HCT116 (cell line): Measurements from ENCODE around the gene DOCK9. TPM values are rescaled to one million over a fixed set of nuclear protein-coding genes. Genes with fewer than 3 reads are reported as not detected.

Experiments used
- ATAC-seq: fragments of 200-7000 bp; cut with Tn5 transposase; 2 replicates; pipeline ENCODE4 v1.9.1; 2020; ENCODE audit warnings: mild to moderate bottlenecking, moderate library complexity
- BruUV-seq: library from RNA; stranded (reverse); fragments of 400-500 nt; replicated peaks from 2 replicates; lab custom pipeline; 2021; lab: Mats Ljungman, UMichigan
- CTCF ChIA-PET: fragments of 300-600 bp; sonication (Branson Sonifier 250); formaldehyde crosslinking; loops from one replicate; lab custom pipeline; 2021; ENCODE audit warnings: antibody characterized with exemption; lab: Charles Lee
- POLR2A ChIA-PET: fragments of 300-600, 350-600 bp; sonication (Branson Sonifier 250); formaldehyde crosslinking; loops from one replicate; lab custom pipeline; 2021; ENCODE audit warnings: antibody characterized with exemption; lab: Charles Lee
- RAD21 ChIA-PET, 2 experiments: fragments of 300-600 bp; sonication (Branson Sonifier 250); formaldehyde crosslinking; loops; one replicate each; lab custom pipeline; 2023; ENCODE audit warnings: low total read pairs in 2 of 2; ENCODE audit not compliant: uncharacterized antibody in 2 of 2, unreplicated experiment in 2 of 2, low non-redundant PET in 1 of 2; lab: Charles Lee
- DNase-seq: peaks from one replicate; pipeline ENCODE4 v3.0.0-alpha.2; 2010; ENCODE audit warnings: low read depth, low spot score
- H2AFZ ChIP-seq: fragments of 200-600 bp; shearing (Covaris generic), sonication (generic); 2 replicates; pipeline ENCODE4 v1.6.1; 2017; ENCODE audit warnings: low read depth, mixed run types, mixed read lengths, antibody characterized with exemption, low read length; ENCODE audit not compliant: poor library complexity, severe bottlenecking
- H3K27ac ChIP-seq: 2 replicates; pipeline ENCODE4 v1.5.1; 2012; ENCODE audit warnings: low read depth, low read length
- H3K27me3 ChIP-seq: fragments of 200-600 bp; sonication (generic); 2 replicates; pipeline ENCODE4 v1.6.1; 2016; ENCODE audit warnings: mixed run types, low read length, mixed read lengths; ENCODE audit not compliant: insufficient read depth
- H3K36me3 ChIP-seq, 2 experiments: fragments of 200-500 bp in 1 of 2; fragments of 200-600 bp in 1 of 2; sonication (Bioruptor generic) in 1 of 2; sonication (generic) in 1 of 2; 2 replicates each; pipeline versions ENCODE4 v1.5.1 to v1.6.1; 2014 to 2016; ENCODE audit warnings: low read length in 2 of 2, inconsistent platforms in 1 of 2, mixed read lengths in 1 of 2, mixed run types in 1 of 2; ENCODE audit not compliant: insufficient read depth in 2 of 2, control insufficient read depth in 1 of 2
- H3K4me1 ChIP-seq, 2 experiments: fragments of 200-600 bp in 1 of 2; sonication (generic) in 1 of 2; 2 replicates each; pipeline versions ENCODE4 v1.5.1 to v1.6.1; 2012 to 2017; ENCODE audit warnings: low read length in 2 of 2, inconsistent platforms in 1 of 2, mild to moderate bottlenecking in 1 of 2, mixed read lengths in 1 of 2, mixed run types in 1 of 2, moderate library complexity in 1 of 2; ENCODE audit not compliant: insufficient read depth in 2 of 2, control insufficient read depth in 1 of 2
- H3K4me2 ChIP-seq: fragments of 200-600 bp; sonication (generic); 2 replicates; pipeline ENCODE4 v1.6.1; 2017; ENCODE audit warnings: mixed run types, low read length, mixed read lengths
- H3K4me3 ChIP-seq, 2 experiments: fragments of 200-600 bp in 1 of 2; sonication (generic) in 1 of 2; replicated peaks in 1 of 2; 2 replicates each; pipeline ENCODE4 v1.5.1; 2011 to 2016; ENCODE audit warnings: low read length in 2 of 2, control low read depth in 1 of 2, low read depth in 1 of 2, mild to moderate bottlenecking in 1 of 2, mixed read lengths in 1 of 2, mixed run types in 1 of 2
- H3K79me2 ChIP-seq: fragments of 200-600 bp; sonication (generic); 2 replicates; pipeline ENCODE4 v1.6.1; 2017; ENCODE audit warnings: mild to moderate bottlenecking, mixed run types, low read length, moderate library complexity, mixed read lengths; ENCODE audit not compliant: insufficient read depth
- H3K9ac ChIP-seq: fragments of 200-600 bp; sonication (generic); 2 replicates; pipeline ENCODE4 v1.6.1; 2016; ENCODE audit warnings: low read length, mixed read lengths
- H3K9me2 ChIP-seq: fragments of 200-600 bp; sonication (generic), shearing (Covaris generic); 2 replicates; pipeline ENCODE4 v1.6.1; 2017; ENCODE audit warnings: mixed run types, mild to moderate bottlenecking, moderate library complexity; ENCODE audit not compliant: insufficient read depth
- H3K9me3 ChIP-seq, 2 experiments: fragments of 200-500 bp in 1 of 2; fragments of 200-600 bp in 1 of 2; sonication (Bioruptor generic) in 1 of 2; sonication (generic) in 1 of 2; 2 replicates each; pipeline ENCODE4 v1.6.1; 2014 to 2017; ENCODE audit warnings: low read length in 2 of 2, mixed read lengths in 2 of 2, inconsistent platforms in 1 of 2, low read depth in 1 of 2, mild to moderate bottlenecking in 1 of 2, mixed run types in 1 of 2, moderate library complexity in 1 of 2; ENCODE audit not compliant: control insufficient read depth in 1 of 2, insufficient read depth in 1 of 2
- H4K20me1 ChIP-seq: fragments of 200-600 bp; sonication (generic), shearing (Covaris generic); 2 replicates; pipeline ENCODE4 v1.6.1; 2017; ENCODE audit warnings: mixed run types, mild to moderate bottlenecking, moderate library complexity; ENCODE audit not compliant: insufficient read depth
- CBX3 ChIP-seq: IDR thresholded peaks from 2 replicates; pipeline ENCODE4 v1.6.1; 2012; ENCODE audit warnings: low read depth
- EGR1 ChIP-seq: IDR thresholded peaks from 2 replicates; pipeline ENCODE4 v1.6.1; 2012; ENCODE audit warnings: low read depth
- EZH2 ChIP-seq: fragments of 200-600 bp; sonication (generic); IDR thresholded peaks from 2 replicates; pipeline ENCODE4 v1.6.1; 2017; ENCODE audit warnings: antibody characterized with exemption, mixed run types
- EZH2phosphoT487 ChIP-seq: fragments of 200-600 bp; IDR thresholded peaks from 2 replicates; pipeline ENCODE4 v1.6.1; 2018; ENCODE audit warnings: antibody characterized with exemption, borderline replicate concordance
- FOSL1 ChIP-seq: IDR thresholded peaks from 2 replicates; pipeline ENCODE4 v1.6.1; 2012; ENCODE audit warnings: low read depth
- POLR2A ChIP-seq: IDR thresholded peaks from 2 replicates; pipeline ENCODE4 v1.7.0; 2011; ENCODE audit warnings: borderline replicate concordance; ENCODE audit not compliant: insufficient read depth, insufficient read length; ENCODE audit errors: extremely low read depth
- POLR2AphosphoS5 ChIP-seq: IDR thresholded peaks from 2 replicates; pipeline ENCODE4 v1.6.1; 2011; ENCODE audit warnings: mild to moderate bottlenecking, low read depth, low read length, moderate library complexity
- RAD21 ChIP-seq: IDR thresholded peaks from 2 replicates; pipeline ENCODE4 v1.6.1; 2012; ENCODE audit warnings: low read depth, mild to moderate bottlenecking
- SIN3A ChIP-seq: IDR thresholded peaks from 2 replicates; pipeline ENCODE4 v1.6.1; 2012; ENCODE audit warnings: low read depth
- ZFX ChIP-seq: fragments of 450-650 bp; IDR thresholded peaks from 2 replicates; pipeline ENCODE4 v1.6.1; 2017
- ZNF274 ChIP-seq: fragments of 200-500 bp; sonication (Bioruptor generic); IDR thresholded peaks from 2 replicates; pipeline ENCODE4 v1.6.1; 2014; ENCODE audit warnings: mild to moderate bottlenecking, low read depth, low read length, inconsistent platforms
- intact Hi-C: fragments of 100-400 bp; cut with micrococcal nuclease; formaldehyde crosslinking; loops from 2 replicates; pipeline ENCODE4 v1.10.0; 2022
- total RNA-seq: library from RNA; stranded (reverse); gene quantifications from one replicate; pipeline ENCODE4 v1.2.1, GENCODE V29; 2021; ENCODE audit not compliant: unreplicated experiment
- TF ChIP-seq, protein P1 (sequence below): IDR thresholded peaks from 2 replicates; pipeline ENCODE4 v1.6.1; 2012; ENCODE audit warnings: low read depth
- TF ChIP-seq, protein P2 (sequence below): IDR thresholded peaks from 2 replicates; pipeline ENCODE4 v1.6.1; 2011; ENCODE audit warnings: mild to moderate bottlenecking, low read length, moderate library complexity; ENCODE audit not compliant: insufficient replicate concordance; ENCODE audit errors: extremely low read depth
- TF ChIP-seq, protein P3 (sequence below), 3 experiments: fragments of 200-600 bp in 1 of 3; sonication (generic) in 1 of 3; IDR thresholded peaks in 2 of 3; conservative IDR thresholded peaks in 1 of 3; 2 replicates each; pipeline ENCODE4 v1.5.1; 2012 to 2017; ENCODE audit warnings: low read depth in 2 of 3, low read length in 2 of 3, antibody characterized with exemption in 1 of 3, borderline replicate concordance in 1 of 3, control low read depth in 1 of 3, mild to moderate bottlenecking in 1 of 3, mixed read lengths in 1 of 3, mixed run types in 1 of 3, moderate library complexity in 1 of 3; ENCODE audit not compliant: insufficient read depth in 1 of 3
- TF ChIP-seq, protein P4 (sequence below): IDR thresholded peaks from 2 replicates; pipeline ENCODE4 v1.6.1; 2012

The DOCK9 gene
- total RNA-seq, 1 experiment from 2014 or later, result 58.8 TPM

DNA sequence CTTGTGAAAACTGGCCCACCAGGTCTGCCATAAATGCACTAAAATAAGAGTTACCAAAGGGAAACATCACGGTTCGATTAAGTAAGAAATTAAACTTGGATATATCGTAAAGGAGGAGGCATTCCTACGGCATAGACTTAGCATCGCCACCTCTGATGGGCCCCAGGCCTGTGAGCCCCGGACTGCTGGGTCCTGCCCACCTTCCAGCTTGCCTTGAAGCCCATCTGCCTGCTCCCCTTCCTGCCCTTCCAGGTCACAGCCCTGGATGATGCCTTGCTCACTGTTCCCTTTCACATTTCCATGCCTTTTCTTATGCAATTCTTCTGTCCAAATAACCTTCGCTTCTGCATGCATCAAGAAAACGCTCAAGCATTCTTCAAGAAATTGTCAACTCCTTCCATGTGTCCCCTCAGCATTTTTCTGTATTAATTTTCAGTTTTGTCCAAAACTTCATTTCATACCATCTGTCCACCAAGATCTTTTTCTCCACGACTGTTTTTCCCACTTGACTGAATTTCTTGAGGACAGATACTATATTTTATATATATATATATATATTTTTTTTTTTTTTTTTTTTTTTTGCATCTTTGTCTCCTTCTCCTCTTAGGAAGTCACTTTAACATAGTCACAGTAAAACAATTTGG is 91.2 kb downstream of the DOCK9 start:
- ChIA-PET RAD21 (no interaction called here), CTCF (no interaction called here), POLR2A (no interaction called here)
- H3K27me3 ChIP-seq, result no peaks in the 10 kb centered on the region
- no peak overlapping the region for H3K9ac ChIP-seq
- no TSS peak for BruUV-seq
- H3K4me1 ChIP-seq, result peaks cover 6 to 16% of the 10 kb centered on the region in 2 experiments
- DNase-seq (no peak), ATAC-seq (no peak)
- no peaks in the 10 kb centered on the region for H3K79me2 ChIP-seq
- H3K9me2 ChIP-seq, result no peaks in the 10 kb centered on the region
- no peak overlapping the region for H3K27ac ChIP-seq
- no peaks in the 10 kb centered on the region for H3K9me3 ChIP-seq
- no peak overlapping the region for H3K4me2 ChIP-seq
- no peak overlapping the region for H3K4me3 ChIP-seq
- peaks cover 0 to 9% of the 10 kb centered on the region in 2 experiments; a peak in 1 of 4 replicates for H3K36me3 ChIP-seq
- TF ChIP-seq EGR1, result no peak
- TF ChIP-seq, protein P1, sequence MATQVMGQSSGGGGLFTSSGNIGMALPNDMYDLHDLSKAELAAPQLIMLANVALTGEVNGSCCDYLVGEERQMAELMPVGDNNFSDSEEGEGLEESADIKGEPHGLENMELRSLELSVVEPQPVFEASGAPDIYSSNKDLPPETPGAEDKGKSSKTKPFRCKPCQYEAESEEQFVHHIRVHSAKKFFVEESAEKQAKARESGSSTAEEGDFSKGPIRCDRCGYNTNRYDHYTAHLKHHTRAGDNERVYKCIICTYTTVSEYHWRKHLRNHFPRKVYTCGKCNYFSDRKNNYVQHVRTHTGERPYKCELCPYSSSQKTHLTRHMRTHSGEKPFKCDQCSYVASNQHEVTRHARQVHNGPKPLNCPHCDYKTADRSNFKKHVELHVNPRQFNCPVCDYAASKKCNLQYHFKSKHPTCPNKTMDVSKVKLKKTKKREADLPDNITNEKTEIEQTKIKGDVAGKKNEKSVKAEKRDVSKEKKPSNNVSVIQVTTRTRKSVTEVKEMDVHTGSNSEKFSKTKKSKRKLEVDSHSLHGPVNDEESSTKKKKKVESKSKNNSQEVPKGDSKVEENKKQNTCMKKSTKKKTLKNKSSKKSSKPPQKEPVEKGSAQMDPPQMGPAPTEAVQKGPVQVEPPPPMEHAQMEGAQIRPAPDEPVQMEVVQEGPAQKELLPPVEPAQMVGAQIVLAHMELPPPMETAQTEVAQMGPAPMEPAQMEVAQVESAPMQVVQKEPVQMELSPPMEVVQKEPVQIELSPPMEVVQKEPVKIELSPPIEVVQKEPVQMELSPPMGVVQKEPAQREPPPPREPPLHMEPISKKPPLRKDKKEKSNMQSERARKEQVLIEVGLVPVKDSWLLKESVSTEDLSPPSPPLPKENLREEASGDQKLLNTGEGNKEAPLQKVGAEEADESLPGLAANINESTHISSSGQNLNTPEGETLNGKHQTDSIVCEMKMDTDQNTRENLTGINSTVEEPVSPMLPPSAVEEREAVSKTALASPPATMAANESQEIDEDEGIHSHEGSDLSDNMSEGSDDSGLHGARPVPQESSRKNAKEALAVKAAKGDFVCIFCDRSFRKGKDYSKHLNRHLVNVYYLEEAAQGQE, result no peak
- TF ChIP-seq, protein P2, sequence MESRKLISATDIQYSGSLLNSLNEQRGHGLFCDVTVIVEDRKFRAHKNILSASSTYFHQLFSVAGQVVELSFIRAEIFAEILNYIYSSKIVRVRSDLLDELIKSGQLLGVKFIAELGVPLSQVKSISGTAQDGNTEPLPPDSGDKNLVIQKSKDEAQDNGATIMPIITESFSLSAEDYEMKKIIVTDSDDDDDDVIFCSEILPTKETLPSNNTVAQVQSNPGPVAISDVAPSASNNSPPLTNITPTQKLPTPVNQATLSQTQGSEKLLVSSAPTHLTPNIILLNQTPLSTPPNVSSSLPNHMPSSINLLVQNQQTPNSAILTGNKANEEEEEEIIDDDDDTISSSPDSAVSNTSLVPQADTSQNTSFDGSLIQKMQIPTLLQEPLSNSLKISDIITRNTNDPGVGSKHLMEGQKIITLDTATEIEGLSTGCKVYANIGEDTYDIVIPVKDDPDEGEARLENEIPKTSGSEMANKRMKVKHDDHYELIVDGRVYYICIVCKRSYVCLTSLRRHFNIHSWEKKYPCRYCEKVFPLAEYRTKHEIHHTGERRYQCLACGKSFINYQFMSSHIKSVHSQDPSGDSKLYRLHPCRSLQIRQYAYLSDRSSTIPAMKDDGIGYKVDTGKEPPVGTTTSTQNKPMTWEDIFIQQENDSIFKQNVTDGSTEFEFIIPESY, result no peak
- TF ChIP-seq, protein P3, sequence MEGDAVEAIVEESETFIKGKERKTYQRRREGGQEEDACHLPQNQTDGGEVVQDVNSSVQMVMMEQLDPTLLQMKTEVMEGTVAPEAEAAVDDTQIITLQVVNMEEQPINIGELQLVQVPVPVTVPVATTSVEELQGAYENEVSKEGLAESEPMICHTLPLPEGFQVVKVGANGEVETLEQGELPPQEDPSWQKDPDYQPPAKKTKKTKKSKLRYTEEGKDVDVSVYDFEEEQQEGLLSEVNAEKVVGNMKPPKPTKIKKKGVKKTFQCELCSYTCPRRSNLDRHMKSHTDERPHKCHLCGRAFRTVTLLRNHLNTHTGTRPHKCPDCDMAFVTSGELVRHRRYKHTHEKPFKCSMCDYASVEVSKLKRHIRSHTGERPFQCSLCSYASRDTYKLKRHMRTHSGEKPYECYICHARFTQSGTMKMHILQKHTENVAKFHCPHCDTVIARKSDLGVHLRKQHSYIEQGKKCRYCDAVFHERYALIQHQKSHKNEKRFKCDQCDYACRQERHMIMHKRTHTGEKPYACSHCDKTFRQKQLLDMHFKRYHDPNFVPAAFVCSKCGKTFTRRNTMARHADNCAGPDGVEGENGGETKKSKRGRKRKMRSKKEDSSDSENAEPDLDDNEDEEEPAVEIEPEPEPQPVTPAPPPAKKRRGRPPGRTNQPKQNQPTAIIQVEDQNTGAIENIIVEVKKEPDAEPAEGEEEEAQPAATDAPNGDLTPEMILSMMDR (IDR thresholded peaks at IDR 0.05 in 2 of 3, conservative IDR thresholded peaks at IDR 0.05 in 1 of 3; ENCODE audit: borderline replicate concordance in 1 of 3, insufficient read depth in 1 of 3, low read depth in 2 of 3, low read length in 2 of 3), result no peak
- TF ChIP-seq SIN3A, result no peak
- no peak for TF ChIP-seq CBX3
- TF ChIP-seq, protein P4, sequence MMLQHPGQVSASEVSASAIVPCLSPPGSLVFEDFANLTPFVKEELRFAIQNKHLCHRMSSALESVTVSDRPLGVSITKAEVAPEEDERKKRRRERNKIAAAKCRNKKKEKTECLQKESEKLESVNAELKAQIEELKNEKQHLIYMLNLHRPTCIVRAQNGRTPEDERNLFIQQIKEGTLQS, result no peak
- no peak for TF ChIP-seq ZNF274
- no peak for TF ChIP-seq ZFX
- TF ChIP-seq POLR2A, result no peak
- no peak for TF ChIP-seq EZH2phosphoT487
- no peak for TF ChIP-seq EZH2
- no peak for TF ChIP-seq RAD21
- no peak for TF ChIP-seq FOSL1
- TF ChIP-seq POLR2AphosphoS5, result no peak
- no peak overlapping the region for H2AFZ ChIP-seq
- intact Hi-C loops, result no loop called here
- H4K20me1 ChIP-seq, result no peaks in the 10 kb centered on the region
